Mesothelial cell of epicardium (in vitro differentiated cells): ENCODE measurements around the gene USP32. TPM values are rescaled to one million over a fixed set of nuclear protein-coding genes. Genes with fewer than 3 reads are reported as not detected.
"Not testable (repeated sequence)": the region's sequence is repeated elsewhere in the genome, so short reads cannot be mapped to it uniquely, and the experiment has no call there.

Experiments
- DNase-seq, 2 experiments: peaks; one replicate each; pipeline ENCODE4 v3.0.0; 2021; ENCODE audit warnings: low spot score in 2 of 2; ENCODE audit not compliant: unreplicated experiment in 2 of 2
- H3K27ac Mint-ChIP-seq: 2 replicates; pipeline ENCODE4 v1.8.0; 2021; ENCODE audit warnings: mixed read lengths
- H3K27me3 Mint-ChIP-seq: 2 replicates; pipeline ENCODE4 v1.8.0; 2021; ENCODE audit warnings: low read depth, mixed read lengths
- H3K36me3 Mint-ChIP-seq: 2 replicates; pipeline ENCODE4 v1.8.0; 2021; ENCODE audit warnings: mixed read lengths
- H3K4me1 Mint-ChIP-seq: 2 replicates; pipeline ENCODE4 v1.8.0; 2021; ENCODE audit warnings: mixed read lengths
- H3K4me3 Mint-ChIP-seq: 2 replicates; pipeline ENCODE4 v1.8.0; 2021; ENCODE audit warnings: mild to moderate bottlenecking, moderate library complexity, mixed read lengths
- H3K9me3 Mint-ChIP-seq: 2 replicates; pipeline ENCODE4 v1.8.0; 2021; ENCODE audit warnings: mixed read lengths
- total RNA-seq: library from RNA; stranded (reverse); gene quantifications from 3 replicates; pipeline ENCODE4 v1.2.1, GENCODE V29; 2021
- TF ChIP-seq, protein P1 (sequence below): fragments of 200-600 bp; sonication (generic); IDR thresholded peaks from one replicate; pipeline ENCODE4 v1.5.0; 2021; ENCODE audit warnings: antibody characterized with exemption; ENCODE audit not compliant: unreplicated experiment

The USP32 gene
- total RNA-seq, 1 donor from 2014 or later: 48.4 TPM

DNA sequence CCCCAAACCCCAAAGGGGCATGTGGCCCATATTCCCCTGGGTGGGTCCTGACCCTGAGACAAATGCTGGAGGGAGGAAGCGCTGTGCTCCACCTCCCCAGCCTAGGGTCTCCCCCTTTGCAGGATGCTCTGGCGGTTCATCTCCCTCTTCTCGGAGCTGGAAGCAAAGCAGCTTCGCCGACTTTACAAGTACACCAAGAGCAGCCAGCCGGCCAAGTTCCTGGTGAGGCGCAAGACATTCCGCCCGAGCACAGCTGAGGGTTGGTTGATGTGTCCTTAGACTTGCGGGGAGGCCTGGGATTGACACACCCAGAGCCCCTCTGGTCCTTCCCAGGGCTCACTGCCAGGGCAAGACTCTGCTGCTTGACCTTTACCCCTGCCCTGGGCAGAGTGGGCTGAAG is 34.7 kb upstream of the USP32 start:
- no peaks in the 10 kb centered on the region for H3K27me3 Mint-ChIP-seq
- no peaks in the 10 kb centered on the region for H3K9me3 Mint-ChIP-seq
- no peaks in the 10 kb centered on the region for H3K36me3 Mint-ChIP-seq
- H3K27ac Mint-ChIP-seq: no peak overlapping the region
- DNase-seq: no peak
- no peak overlapping the region for H3K4me3 Mint-ChIP-seq
- TF ChIP-seq, protein P1, sequence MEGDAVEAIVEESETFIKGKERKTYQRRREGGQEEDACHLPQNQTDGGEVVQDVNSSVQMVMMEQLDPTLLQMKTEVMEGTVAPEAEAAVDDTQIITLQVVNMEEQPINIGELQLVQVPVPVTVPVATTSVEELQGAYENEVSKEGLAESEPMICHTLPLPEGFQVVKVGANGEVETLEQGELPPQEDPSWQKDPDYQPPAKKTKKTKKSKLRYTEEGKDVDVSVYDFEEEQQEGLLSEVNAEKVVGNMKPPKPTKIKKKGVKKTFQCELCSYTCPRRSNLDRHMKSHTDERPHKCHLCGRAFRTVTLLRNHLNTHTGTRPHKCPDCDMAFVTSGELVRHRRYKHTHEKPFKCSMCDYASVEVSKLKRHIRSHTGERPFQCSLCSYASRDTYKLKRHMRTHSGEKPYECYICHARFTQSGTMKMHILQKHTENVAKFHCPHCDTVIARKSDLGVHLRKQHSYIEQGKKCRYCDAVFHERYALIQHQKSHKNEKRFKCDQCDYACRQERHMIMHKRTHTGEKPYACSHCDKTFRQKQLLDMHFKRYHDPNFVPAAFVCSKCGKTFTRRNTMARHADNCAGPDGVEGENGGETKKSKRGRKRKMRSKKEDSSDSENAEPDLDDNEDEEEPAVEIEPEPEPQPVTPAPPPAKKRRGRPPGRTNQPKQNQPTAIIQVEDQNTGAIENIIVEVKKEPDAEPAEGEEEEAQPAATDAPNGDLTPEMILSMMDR: no peak
- peaks cover 3% of the 10 kb centered on the region for H3K4me1 Mint-ChIP-seq

DNA sequence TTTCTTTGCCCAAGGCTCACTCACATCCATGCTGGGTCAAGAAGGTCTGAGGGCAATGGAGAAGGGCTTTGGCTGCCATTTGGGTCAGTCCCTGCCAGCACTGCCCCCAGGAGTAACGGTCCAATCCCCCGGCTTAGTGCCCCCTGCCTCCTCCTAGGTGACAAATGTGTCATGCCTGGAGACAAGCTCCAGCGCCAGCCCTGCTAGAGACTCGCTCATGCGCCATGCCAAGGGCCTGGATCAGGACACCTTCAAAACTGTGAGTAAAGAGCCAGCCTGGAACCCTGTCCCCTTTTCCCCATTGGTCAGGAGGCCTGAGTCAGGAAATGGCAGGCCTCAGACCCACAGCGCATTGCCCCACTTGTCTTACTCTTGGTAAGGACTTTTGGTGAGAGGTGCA is 33.7 kb upstream of the USP32 start:
- H3K4me1 Mint-ChIP-seq: peaks cover 6% of the 10 kb centered on the region
- TF ChIP-seq, protein P1: no peak
- no peaks in the 10 kb centered on the region for H3K9me3 Mint-ChIP-seq
- H3K4me3 Mint-ChIP-seq: no peak overlapping the region
- DNase-seq: no peak
- H3K27ac Mint-ChIP-seq: no peak overlapping the region
- H3K36me3 Mint-ChIP-seq: no peaks in the 10 kb centered on the region
- H3K27me3 Mint-ChIP-seq: no peaks in the 10 kb centered on the region

DNA sequence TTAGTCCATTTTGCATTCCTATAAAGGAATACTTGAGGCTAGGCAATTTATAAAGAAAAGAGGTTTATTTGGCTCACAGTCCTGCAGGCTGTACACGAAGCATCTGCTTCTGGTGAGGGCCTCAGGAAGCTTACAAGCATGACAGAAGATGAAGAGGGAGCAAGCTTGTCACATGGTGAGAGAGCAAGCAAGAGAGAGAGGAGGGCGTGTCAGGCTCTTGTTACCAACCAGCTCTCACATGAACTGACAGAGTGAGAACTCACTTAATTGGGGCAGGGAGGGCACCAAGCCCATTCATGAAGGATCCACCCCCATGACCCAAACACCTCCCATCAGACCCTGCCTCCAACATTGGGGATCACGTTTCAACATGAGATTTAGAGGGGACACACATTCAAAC is 31.9 kb upstream of the USP32 start:
- Mint-ChIP-seq H3K36me3 (no peaks in the 10 kb centered on the region), H3K27ac (no peak overlapping the region), H3K9me3 (no peaks in the 10 kb centered on the region), H3K27me3 (no peaks in the 10 kb centered on the region), H3K4me1 (peaks cover 6% of the 10 kb centered on the region), H3K4me3 (no peak overlapping the region)
- DNase-seq: no peak
- TF ChIP-seq, protein P1: no peak

DNA sequence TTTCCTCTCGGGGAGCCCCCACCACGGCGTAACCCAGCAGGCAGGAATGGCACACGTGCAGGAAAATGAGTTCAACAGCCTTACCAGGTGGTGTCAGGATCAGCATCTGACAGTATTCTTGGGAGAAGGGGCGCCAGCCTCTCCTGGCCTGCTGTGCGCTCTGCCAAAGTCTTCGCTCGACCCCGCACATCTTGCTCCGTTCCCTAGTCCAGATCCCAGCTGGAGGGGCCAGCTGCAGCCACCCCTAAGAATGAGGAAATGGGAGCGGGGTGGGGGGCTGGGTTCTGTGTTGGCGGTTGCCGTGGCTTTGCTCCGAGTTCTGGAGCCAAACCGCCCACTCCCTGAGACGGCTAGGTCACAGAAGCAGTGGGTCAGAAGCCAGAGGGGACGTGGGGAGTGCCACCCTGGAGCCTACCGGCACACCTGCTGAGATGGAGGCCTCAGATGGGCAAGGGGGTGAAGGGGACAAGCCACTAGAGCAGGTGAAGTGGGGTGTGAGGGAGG is 30.3 kb upstream of the USP32 start, which contains the start of gene CHCT1:
Gene CHCT1, plus strand, starts transcription at position 328 of the 504 bp plus-strand sequence. Its CDS starts 104 bp downstream, at position 432.
- peak within 1 kb of the TSS; percentile 69 for H3K4me3 Mint-ChIP-seq
- H3K9me3 Mint-ChIP-seq: no peaks in the 10 kb centered on the region
- H3K27me3 Mint-ChIP-seq: no peaks in the 10 kb centered on the region
- no peaks in the 10 kb centered on the region for H3K36me3 Mint-ChIP-seq
- no peak within 1 kb of the TSS for H3K27ac Mint-ChIP-seq
- peaks cover 6% of the 10 kb centered on the region for H3K4me1 Mint-ChIP-seq
- TF ChIP-seq, protein P1: no peak
- no peak for DNase-seq

DNA sequence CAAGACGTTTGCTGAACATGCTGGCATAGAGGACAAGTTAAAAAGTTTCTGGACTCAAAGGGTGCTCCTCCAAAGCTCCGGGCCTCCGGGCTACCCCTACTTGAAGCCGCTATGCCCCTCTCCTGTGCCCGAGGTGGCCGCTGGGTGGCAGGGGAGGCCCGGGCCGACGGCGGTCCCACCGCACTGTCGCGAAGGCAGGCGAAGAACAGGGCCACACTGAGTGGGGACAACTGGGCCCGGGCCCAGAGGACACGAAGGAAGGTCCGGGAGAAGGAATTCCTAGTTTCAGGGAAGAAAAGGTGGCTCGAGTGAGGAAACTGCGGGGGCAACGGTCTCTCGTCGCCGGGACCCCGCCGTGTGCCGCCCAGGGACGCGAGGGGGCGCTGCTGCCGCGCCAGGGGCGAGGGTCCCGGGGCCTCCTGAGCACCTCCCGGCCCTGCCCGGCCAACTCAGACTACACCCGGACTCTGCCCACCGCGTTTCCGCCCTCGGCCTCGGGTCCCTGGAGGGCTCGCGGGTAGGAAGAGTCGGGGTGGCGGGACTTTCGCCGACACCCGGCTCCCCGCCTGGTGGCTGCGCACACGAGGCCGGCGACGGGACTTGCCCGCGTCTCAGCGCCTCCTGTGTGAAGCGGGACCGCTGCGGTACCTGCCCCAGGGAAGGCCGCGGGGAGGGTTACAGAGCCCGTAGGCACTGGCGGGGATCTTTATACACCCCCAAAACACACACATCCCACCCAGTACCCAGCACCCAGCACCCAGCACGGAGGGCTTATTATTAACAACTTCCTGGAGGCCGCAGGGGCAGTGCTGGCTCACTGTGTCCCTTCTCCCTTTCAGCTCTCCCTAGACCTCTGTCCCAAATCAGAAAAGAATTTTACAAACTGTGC is 29.6 kb upstream of the USP32 start:
- Mint-ChIP-seq H3K36me3 (no peaks in the 10 kb centered on the region), H3K4me3 (peak overlapping the region; percentile 69), H3K9me3 (no peaks in the 10 kb centered on the region), H3K27ac (peak overlapping the region; percentile 13), H3K27me3 (no peaks in the 10 kb centered on the region), H3K4me1 (peaks cover 6% of the 10 kb centered on the region)
- DNase-seq: peak; percentile 50 to 78
- TF ChIP-seq, protein P1: peak; percentile 90

DNA sequence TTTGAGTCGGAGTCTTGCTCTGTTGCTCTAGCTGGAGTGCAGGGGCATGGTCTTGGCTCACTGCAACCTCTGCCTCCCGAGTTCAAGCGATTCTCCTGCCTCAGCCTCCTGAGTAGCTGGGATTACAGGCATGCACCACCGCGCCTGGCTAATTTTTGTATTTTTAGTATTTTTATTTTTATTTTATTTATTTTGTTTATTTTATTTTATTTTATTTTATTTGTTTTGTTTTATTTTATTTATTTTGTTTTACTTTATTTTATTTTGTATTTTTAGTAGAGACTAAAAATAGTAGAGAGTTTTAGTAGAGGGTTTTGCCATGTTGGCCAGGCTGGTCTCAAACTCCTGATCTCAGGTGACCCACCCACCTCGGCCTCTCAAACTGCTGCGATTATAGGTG is 27.9 kb upstream of the USP32 start:
- not testable (repeated sequence) for H3K9me3 Mint-ChIP-seq, H3K4me1 Mint-ChIP-seq, DNase-seq, H3K4me3 Mint-ChIP-seq, H3K36me3 Mint-ChIP-seq, H3K27ac Mint-ChIP-seq, H3K27me3 Mint-ChIP-seq

DNA sequence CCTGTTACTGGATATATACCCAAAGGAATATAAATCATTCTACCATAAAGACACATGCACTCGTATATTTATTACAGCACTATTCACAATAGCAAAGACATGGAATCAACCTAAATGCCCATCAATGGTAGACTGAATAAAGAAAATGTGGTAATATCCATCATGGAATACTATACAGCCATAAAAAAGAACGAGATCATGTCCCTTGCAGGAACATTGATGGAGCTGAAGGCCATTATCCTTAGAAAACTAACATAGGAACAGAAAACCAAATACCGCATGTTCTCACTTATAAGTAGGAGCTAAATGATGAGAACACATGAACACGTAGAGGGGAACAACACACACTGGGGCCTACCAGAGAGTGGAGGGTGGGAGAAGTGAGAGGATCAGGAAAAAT is 27.1 kb upstream of the USP32 start:
- not testable (repeated sequence) for H3K4me1 Mint-ChIP-seq, H3K4me3 Mint-ChIP-seq, H3K36me3 Mint-ChIP-seq, H3K27me3 Mint-ChIP-seq, DNase-seq, H3K27ac Mint-ChIP-seq, H3K9me3 Mint-ChIP-seq
